OCI-LY3 (cell line): ENCODE measurements around the gene SCART1.

Source experiments
- H2AFZ ChIP-seq: fragments of 200-600, 300-600 bp; shearing (Covaris generic); 2 replicates; pipeline ENCODE4 v1.6.0; 2014; ENCODE audit warnings: antibody characterized with exemption, low read depth, low read length
- H3K27ac ChIP-seq: fragments of 200-600, 300-600 bp; sonication (generic); 2 replicates; pipeline ENCODE4 v1.5.1; 2014; ENCODE audit warnings: mild to moderate bottlenecking, low read length, moderate library complexity, mixed read lengths
- H3K27me3 ChIP-seq: fragments of 200-600, 300-600 bp; sonication (generic); 2 replicates; pipeline ENCODE4 v1.6.1; 2014; ENCODE audit warnings: low read depth, low read length, mixed read lengths
- H3K36me3 ChIP-seq: fragments of 200-600, 300-600 bp; sonication (generic); replicated peaks from 2 replicates; pipeline ENCODE3; 2014; ENCODE audit warnings: low read depth, low read length, mixed read lengths
- H3K4me1 ChIP-seq: fragments of 300-600, 200-600 bp; sonication (generic); 2 replicates; pipeline ENCODE4 v1.6.1; 2014; ENCODE audit warnings: low read length, mixed read lengths
- H3K4me2 ChIP-seq: fragments of 200-600, 300-600 bp; sonication (generic); 2 replicates; pipeline ENCODE4 v1.6.1; 2014; ENCODE audit warnings: low read length, mixed read lengths
- H3K4me3 ChIP-seq: fragments of 300-600, 200-600 bp; sonication (generic); 2 replicates; pipeline ENCODE4 v1.5.1; 2014; ENCODE audit warnings: antibody characterized with exemption, mild to moderate bottlenecking, low read length, moderate library complexity
- H3K79me2 ChIP-seq: fragments of 300-600, 200-600 bp; shearing (Covaris generic); 2 replicates; pipeline ENCODE4 v1.6.1; 2014; ENCODE audit warnings: mild to moderate bottlenecking, low read length, mixed read lengths
- H3K9ac ChIP-seq: fragments of 300-600, 200-600 bp; shearing (Covaris generic); 2 replicates; pipeline ENCODE4 v1.6.0; 2014; ENCODE audit warnings: mild to moderate bottlenecking, low read length, moderate library complexity
- H3K9me3 ChIP-seq: fragments of 200-600, 300-600 bp; shearing (Covaris generic); 2 replicates; pipeline ENCODE4 v1.6.1; 2014; ENCODE audit warnings: low read length, mixed read lengths; ENCODE audit not compliant: insufficient read depth
- H4K20me1 ChIP-seq: fragments of 200-600, 300-600 bp; sonication (generic); 2 replicates; pipeline ENCODE4 v1.6.1; 2016; ENCODE audit warnings: low read length, mixed read lengths; ENCODE audit not compliant: insufficient read depth
- EZH2phosphoT487 ChIP-seq: fragments of 200-600 bp; shearing (Covaris generic); IDR thresholded peaks from 2 replicates; pipeline ENCODE4 v1.6.1; 2018; ENCODE audit warnings: antibody characterized with exemption, mixed run types, low read depth
- TF ChIP-seq, protein P1 (sequence below): fragments of 200-600, 300-600 bp; sonication (generic); IDR thresholded peaks from 2 replicates; pipeline ENCODE4 v1.5.1; 2014; ENCODE audit warnings: antibody characterized with exemption, low read length, low read depth

Gene SCART1

DNA sequence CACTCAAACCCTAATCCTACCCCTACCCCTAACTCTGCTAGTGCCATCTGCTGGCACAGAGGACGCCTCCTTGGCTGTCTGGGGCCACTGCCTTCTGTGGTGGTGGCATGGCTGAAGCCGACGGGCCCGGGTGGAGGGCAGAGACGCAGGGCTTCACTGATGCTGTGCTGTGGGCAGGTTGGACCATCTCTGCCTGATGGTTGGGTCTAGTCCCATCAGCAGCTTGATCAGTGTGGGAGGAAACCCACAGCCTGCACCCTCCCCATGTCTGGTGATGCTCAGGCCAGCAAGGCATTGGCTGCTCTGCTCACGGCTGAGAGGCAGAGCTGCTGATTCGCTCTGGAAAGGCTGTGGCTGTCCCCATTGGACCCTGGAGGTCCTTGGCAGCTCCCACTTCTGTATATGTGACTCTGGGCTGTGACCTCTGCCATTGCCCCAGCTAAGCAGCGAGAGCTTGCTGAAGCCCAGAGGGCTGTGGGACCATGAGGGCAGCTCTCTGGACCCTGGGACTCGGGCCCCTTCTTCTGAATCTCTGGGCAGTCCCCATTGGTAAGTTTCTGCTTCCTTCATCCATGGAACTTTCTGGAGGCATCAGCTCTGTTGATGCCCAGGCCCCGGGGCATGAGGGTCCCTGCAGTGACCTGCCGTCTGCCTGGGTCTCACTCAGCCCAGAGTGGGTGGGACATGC, at the start of gene SCART1:
TSS of gene SCART1 (plus strand) at position 430 of the 688 bp plus-strand sequence. CDS start at position 483, 53 bp downstream.
- Histone ChIP-seq H3K4me1 (no peaks in the 10 kb centered on the region), H3K27me3 (no peaks in the 10 kb centered on the region), H3K9me3 (no peaks in the 10 kb centered on the region), H3K79me2 (no peaks in the 10 kb centered on the region), H2AFZ (no peak within 1 kb of the TSS), H3K4me2 (no peak within 1 kb of the TSS), H4K20me1 (no peaks in the 10 kb centered on the region), H3K27ac (no peak within 1 kb of the TSS), H3K9ac (no peak within 1 kb of the TSS), H3K4me3 (no peak within 1 kb of the TSS), H3K36me3 (no peaks in the 10 kb centered on the region)
- no peak for TF ChIP-seq EZH2phosphoT487
- TF ChIP-seq, protein P1, sequence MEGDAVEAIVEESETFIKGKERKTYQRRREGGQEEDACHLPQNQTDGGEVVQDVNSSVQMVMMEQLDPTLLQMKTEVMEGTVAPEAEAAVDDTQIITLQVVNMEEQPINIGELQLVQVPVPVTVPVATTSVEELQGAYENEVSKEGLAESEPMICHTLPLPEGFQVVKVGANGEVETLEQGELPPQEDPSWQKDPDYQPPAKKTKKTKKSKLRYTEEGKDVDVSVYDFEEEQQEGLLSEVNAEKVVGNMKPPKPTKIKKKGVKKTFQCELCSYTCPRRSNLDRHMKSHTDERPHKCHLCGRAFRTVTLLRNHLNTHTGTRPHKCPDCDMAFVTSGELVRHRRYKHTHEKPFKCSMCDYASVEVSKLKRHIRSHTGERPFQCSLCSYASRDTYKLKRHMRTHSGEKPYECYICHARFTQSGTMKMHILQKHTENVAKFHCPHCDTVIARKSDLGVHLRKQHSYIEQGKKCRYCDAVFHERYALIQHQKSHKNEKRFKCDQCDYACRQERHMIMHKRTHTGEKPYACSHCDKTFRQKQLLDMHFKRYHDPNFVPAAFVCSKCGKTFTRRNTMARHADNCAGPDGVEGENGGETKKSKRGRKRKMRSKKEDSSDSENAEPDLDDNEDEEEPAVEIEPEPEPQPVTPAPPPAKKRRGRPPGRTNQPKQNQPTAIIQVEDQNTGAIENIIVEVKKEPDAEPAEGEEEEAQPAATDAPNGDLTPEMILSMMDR = no peak

DNA sequence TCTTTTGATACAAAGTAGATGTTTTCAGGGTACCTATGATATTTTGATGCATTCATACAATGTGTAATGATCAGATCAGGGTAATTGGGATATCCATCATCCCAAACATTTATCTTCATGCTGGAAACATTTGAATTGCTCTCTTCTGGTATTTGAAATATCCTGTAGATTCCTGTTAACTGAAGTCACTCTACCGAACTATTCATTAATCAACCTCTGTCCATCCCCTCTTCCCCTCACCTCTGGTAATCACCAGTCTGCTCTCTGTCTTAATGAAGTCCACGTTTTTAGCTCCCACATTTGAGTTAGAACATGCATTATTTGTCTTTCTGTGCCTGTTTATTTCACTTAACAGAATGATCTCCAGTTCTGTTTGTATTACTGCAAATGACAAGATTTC, 48.5 kb upstream of the SCART1 start:
- Histone ChIP-seq H3K9me3 (no peaks in the 10 kb centered on the region), H3K79me2 (peaks cover 33% of the 10 kb centered on the region), H3K4me1 (peaks cover 15% of the 10 kb centered on the region), H3K36me3 (peaks cover 58% of the 10 kb centered on the region), H3K9ac (no peak overlapping the region), H3K27me3 (no peaks in the 10 kb centered on the region), H3K4me2 (no peak overlapping the region), H4K20me1 (peaks cover 12% of the 10 kb centered on the region), H3K4me3 (no peak overlapping the region), H3K27ac (no peak overlapping the region), H2AFZ (no peak overlapping the region)
- TF ChIP-seq, protein P1 = no peak
- TF ChIP-seq EZH2phosphoT487 = no peak

DNA sequence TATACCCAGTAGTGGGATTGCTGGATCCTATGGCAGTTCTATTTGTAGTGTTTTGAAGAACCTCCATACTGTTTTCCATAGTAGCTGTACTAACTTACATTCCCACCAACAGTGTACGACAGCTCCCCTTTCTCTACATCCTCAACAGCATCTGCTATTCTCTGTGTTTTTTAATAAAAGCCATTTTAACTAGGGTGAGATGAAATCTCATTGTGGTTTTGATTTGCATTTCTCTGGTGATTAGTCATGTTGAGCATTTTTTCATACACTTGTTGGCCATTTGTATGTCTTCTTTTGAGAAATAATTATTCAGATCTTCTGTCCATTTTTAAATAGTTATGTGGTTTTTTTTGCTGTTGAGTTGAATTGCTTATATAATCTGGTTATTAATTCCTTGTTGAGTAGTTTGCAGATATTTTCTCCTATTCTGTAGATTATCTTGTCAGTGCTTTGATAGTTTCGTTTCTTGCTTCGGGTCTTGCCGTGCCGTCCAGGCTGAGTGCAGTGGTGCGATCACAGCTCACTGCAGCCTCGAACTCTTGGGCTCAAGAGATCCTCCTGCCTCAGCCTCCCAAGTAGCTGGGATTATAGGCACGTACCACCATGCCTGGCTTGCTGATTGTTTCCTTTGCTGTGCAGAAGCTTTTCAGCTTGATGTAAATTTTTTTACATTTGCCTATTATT, 47.8 kb upstream of the SCART1 start:
- Histone ChIP-seq H3K9ac (no peak overlapping the region), H3K4me3 (no peak overlapping the region), H4K20me1 (peaks cover 12% of the 10 kb centered on the region), H3K4me1 (peaks cover 12% of the 10 kb centered on the region), H3K36me3 (peaks cover 61% of the 10 kb centered on the region), H3K9me3 (no peaks in the 10 kb centered on the region), H3K27me3 (no peaks in the 10 kb centered on the region), H3K79me2 (peaks cover 33% of the 10 kb centered on the region), H3K27ac (no peak overlapping the region), H3K4me2 (peak overlapping the region; percentile 43), H2AFZ (no peak overlapping the region)
- no peak for TF ChIP-seq EZH2phosphoT487
- TF ChIP-seq, protein P1 = no peak

DNA sequence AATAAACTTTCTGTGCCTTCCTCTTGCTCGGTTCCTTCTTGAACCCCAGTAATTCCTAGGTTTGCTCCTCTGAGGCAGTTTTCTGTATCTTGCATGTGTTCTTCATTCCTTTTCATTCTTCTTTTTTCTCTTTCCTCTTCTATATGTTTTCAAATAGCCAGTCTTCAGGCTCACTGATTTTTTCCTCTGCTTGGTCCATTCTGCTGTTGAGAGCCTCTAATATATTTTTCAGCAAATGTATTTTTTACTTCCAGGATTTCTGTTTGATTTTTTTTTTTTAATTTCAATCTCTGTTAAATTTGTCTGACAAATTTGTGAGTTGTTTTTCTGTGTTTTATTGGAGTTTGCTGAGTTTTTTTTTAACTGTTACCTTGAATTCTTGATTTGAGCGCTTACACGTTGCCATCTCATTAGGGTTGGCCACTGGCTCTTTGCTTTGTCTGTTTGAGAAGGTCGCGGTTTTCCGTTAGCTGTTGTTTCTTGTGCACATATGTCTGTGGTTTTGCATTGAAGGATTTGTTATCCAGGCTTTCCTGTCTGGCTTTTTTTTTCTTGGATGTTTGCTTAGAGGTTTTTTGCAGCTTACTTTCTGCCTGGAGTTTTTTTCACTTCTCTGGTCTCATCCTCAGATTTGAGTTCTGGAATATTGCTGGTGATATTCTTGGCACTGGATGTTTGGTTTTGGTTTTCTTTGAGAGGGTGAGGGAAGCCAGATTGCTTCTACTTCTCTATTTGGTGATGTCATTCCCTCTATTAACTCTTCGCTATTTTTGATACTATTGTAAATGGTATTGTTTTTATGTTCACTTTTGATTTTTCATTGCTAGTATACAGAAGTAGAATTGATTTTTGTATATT, 42.0 kb upstream of the SCART1 start:
- TF ChIP-seq EZH2phosphoT487 = no peak
- TF ChIP-seq, protein P1 = no peak
- H3K4me1 ChIP-seq = no peaks in the 10 kb centered on the region
- peaks cover 25% of the 10 kb centered on the region for H3K79me2 ChIP-seq
- H3K27me3 ChIP-seq = no peaks in the 10 kb centered on the region
- no peaks in the 10 kb centered on the region for H4K20me1 ChIP-seq
- H3K4me3 ChIP-seq = no peak overlapping the region
- H3K9me3 ChIP-seq = peaks cover 12% of the 10 kb centered on the region; the same call in 1 of the 2 replicates
- H3K4me2 ChIP-seq = no peak overlapping the region
- H3K27ac ChIP-seq = no peak overlapping the region
- peaks cover 73% of the 10 kb centered on the region for H3K36me3 ChIP-seq
- H3K9ac ChIP-seq = no peak overlapping the region
- no peak overlapping the region for H2AFZ ChIP-seq
